ENCODE measurements around the gene ATP6V0B. TPM values are rescaled to one million over a fixed set of nuclear protein-coding genes. Genes with fewer than 3 reads are reported as not detected.
A peak's percentile ranks its signal among the peaks of the same experiment; 100 is the strongest.

Gene ATP6V0B
- total and polyA plus RNA-seq, 2 of the 4 experiments (the other 2 are of a cell fraction) = 72.1 to 169 TPM

- ChIA-PET CTCF (no interaction called here), POLR2A (ENCODE audit: unreplicated experiment) (no interaction called here)
- no peak overlapping the region for H3K4me3 ChIP-seq (ENCODE audit: insufficient read depth, low read depth, low read length)
- in situ Hi-C loops (cut with MboI; ENCODE audit: low sequenced_read_pairs) = no loop called here
- H3K27ac ChIP-seq (ENCODE audit: insufficient read depth, low read length) = no peak overlapping the region
- no TSS peak for BruUV-seq (replicated peaks)
- intact Hi-C loops (cut with micrococcal nuclease) = no loop called here
- no peak overlapping the region for H2AFZ ChIP-seq (replicated peaks; ENCODE audit: low read length, poor library complexity)
- H3K4ac ChIP-seq (ENCODE audit: low read depth, low read length) = no peak overlapping the region
- no peak overlapping the region for H3K14ac ChIP-seq (replicated peaks; ENCODE audit: low read depth, low read length)
- no peak overlapping the region for H3K9ac ChIP-seq (ENCODE audit: low read depth, low read length)
- peak overlapping the region; percentile 12; the same call in 1 of the 2 replicates for H3K23ac ChIP-seq (ENCODE audit: low read depth, low read length)
- DNase-seq (no peak), ATAC-seq (ENCODE audit: low read depth) (no peak)
- H2AK9ac ChIP-seq (replicated peaks; ENCODE audit: low read depth, low read length, poor library complexity) = no peak overlapping the region
- no peak overlapping the region for H4K5ac ChIP-seq (ENCODE audit: low read depth, low read length)
- H2BK5ac ChIP-seq (ENCODE audit: low read depth, low read length, poor library complexity, severe bottlenecking) = no peak overlapping the region
- H2BK20ac ChIP-seq (ENCODE audit: low read depth, low read length) = no peak overlapping the region
- H4K20me1 ChIP-seq (ENCODE audit: insufficient read depth, low read length) = peaks cover 42% of the 10 kb centered on the region
- no peak for TF ChIP-seq CEBPB (IDR thresholded peaks at IDR 0.05; ENCODE audit: low read depth, low read length)
- TF ChIP-seq RCOR1 (IDR thresholded peaks at IDR 0.05; ENCODE audit: insufficient replicate concordance, low read length) = no peak
- TF ChIP-seq NFE2L2 (IDR thresholded peaks at IDR 0.05; ENCODE audit: low read depth, low read length) = no peak
- no peak for TF ChIP-seq FOS (IDR thresholded peaks at IDR 0.05; ENCODE audit: low read depth, low read length)
- TF ChIP-seq ELK1 (IDR thresholded peaks at IDR 0.05; ENCODE audit: borderline replicate concordance, low read depth, low read length) = no peak
- TF ChIP-seq POLR2A (IDR thresholded peaks at IDR 0.05; ENCODE audit: low read depth, low read length) = no peak
- TF ChIP-seq, protein P1, sequence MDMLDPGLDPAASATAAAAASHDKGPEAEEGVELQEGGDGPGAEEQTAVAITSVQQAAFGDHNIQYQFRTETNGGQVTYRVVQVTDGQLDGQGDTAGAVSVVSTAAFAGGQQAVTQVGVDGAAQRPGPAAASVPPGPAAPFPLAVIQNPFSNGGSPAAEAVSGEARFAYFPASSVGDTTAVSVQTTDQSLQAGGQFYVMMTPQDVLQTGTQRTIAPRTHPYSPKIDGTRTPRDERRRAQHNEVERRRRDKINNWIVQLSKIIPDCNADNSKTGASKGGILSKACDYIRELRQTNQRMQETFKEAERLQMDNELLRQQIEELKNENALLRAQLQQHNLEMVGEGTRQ (IDR thresholded peaks at IDR 0.05; ENCODE audit: low read depth, low read length) = no peak
- no peak for TF ChIP-seq CHD1 (IDR thresholded peaks at IDR 0.05; ENCODE audit: low read depth, low read length)
- no peak for TF ChIP-seq RAD21 (IDR thresholded peaks at IDR 0.05; ENCODE audit: low read length)
- no peak for TF ChIP-seq MXI1 (IDR thresholded peaks at IDR 0.05; ENCODE audit: borderline replicate concordance, low read depth, low read length)
- no peak for TF ChIP-seq MAFK (IDR thresholded peaks at IDR 0.05; ENCODE audit: low read depth, low read length)
- TF ChIP-seq SMC3 (IDR thresholded peaks at IDR 0.05; ENCODE audit: low read depth, low read length) = no peak
- no peak for TF ChIP-seq BHLHE40 (IDR thresholded peaks at IDR 0.05; ENCODE audit: low read depth, low read length)
- no peaks in the 10 kb centered on the region for H3K9me3 ChIP-seq (ENCODE audit: control insufficient read depth, insufficient read depth, low read length)
- no peak overlapping the region for H2BK120ac ChIP-seq (ENCODE audit: low read depth, low read length)
- H4K8ac ChIP-seq (ENCODE audit: low read depth in 2 of 2, low read length in 2 of 2) = no peak overlapping the region
- no peak overlapping the region for H4K91ac ChIP-seq (ENCODE audit: insufficient read depth, low read depth, low read length)
- peaks cover 15% of the 10 kb centered on the region for H3K4me1 ChIP-seq (ENCODE audit: control insufficient read depth, insufficient read depth, low read length)
- peaks cover 15 to 41% of the 10 kb centered on the region in 2 experiments for H3K79me1 ChIP-seq (ENCODE audit: low read depth in 1 of 2, low read length in 2 of 2)
- H3K9me1 ChIP-seq (ENCODE audit: insufficient read depth, low read length) = peaks cover 28% of the 10 kb centered on the region
- H3K36me3 ChIP-seq (ENCODE audit: control insufficient read depth, insufficient read depth, low read length) = peaks cover 35% of the 10 kb centered on the region
- no peak overlapping the region for H2BK15ac ChIP-seq (ENCODE audit: low read depth, low read length)
- no peak overlapping the region for H3K18ac ChIP-seq (ENCODE audit: low read depth, low read length)
- no peak overlapping the region for H3K56ac ChIP-seq (ENCODE audit: extremely low read depth, insufficient read depth, low read length)
- dilution Hi-C loops (cut with HindIII; ENCODE audit: low sequenced_read_pairs, unreplicated experiment) = no loop called here
- H3K4me2 ChIP-seq (ENCODE audit: low read depth, low read length) = no peak overlapping the region
- WGBS, 2 experiments (ENCODE audit: extremely low coverage in 2 of 2, insufficient read length in 1 of 2) = 80% methylated on average over 2 of the region's 4 CpGs; no CpG with 5 or more reads in 1 of the 2 experiments
- no peak overlapping the region; the same call in 1 of the 2 replicates for H2AK5ac ChIP-seq (ENCODE audit: low read depth, low read length)
- no peaks in the 10 kb centered on the region for H3K27me3 ChIP-seq (ENCODE audit: control insufficient read depth, insufficient read depth, low read length)
Observed at GRCh38 chr1:43985984-43986595, 11.3 kb downstream of the ATP6V0B start.

All from IMR-90 (cell line).